ENCODE data around the gene ADSS2.

Gene ADSS2

GRCh38 chr1:244395965-244396364, 55.7 kb downstream of the ADSS2 start:
- Histone ChIP-seq H3K4me3 (ENCODE audit: low read depth, low read length) (no peak overlapping the region), H3K27me3 (no peaks in the 10 kb centered on the region), H3K9me3 (no peaks in the 10 kb centered on the region), H3K4me1 (no peaks in the 10 kb centered on the region), H3K36me3 (peaks cover 2% of the 10 kb centered on the region; the same call in 1 of the 2 replicates)
- TF ChIP-seq CTCF (IDR thresholded peaks at IDR 0.05; ENCODE audit: low read depth, low read length) = no peak
- DNase-seq = no peak

GRCh38 chr1:244394826-244395765, 56.6 kb downstream of the ADSS2 start:
- H3K4me1 ChIP-seq = no peaks in the 10 kb centered on the region
- H3K36me3 ChIP-seq = peaks cover 2% of the 10 kb centered on the region; the same call in 1 of the 2 replicates
- no peak overlapping the region for H3K4me3 ChIP-seq (ENCODE audit: low read depth, low read length)
- TF ChIP-seq CTCF (IDR thresholded peaks at IDR 0.05; ENCODE audit: low read depth, low read length) = no peak
- H3K27me3 ChIP-seq = no peaks in the 10 kb centered on the region
- DNase-seq = no peak
- no peaks in the 10 kb centered on the region for H3K9me3 ChIP-seq

GRCh38 chr1:244394346-244394745, 57.4 kb downstream of the ADSS2 start:
- Histone ChIP-seq H3K9me3 (no peaks in the 10 kb centered on the region), H3K27me3 (no peaks in the 10 kb centered on the region), H3K36me3 (peaks cover 2% of the 10 kb centered on the region; the same call in 1 of the 2 replicates), H3K4me1 (no peaks in the 10 kb centered on the region), H3K4me3 (ENCODE audit: low read depth, low read length) (no peak overlapping the region)
- TF ChIP-seq CTCF (IDR thresholded peaks at IDR 0.05; ENCODE audit: low read depth, low read length) = no peak
- no peak for DNase-seq

- no peak overlapping the region for H3K4me3 ChIP-seq (ENCODE audit: low read depth, low read length)
- H3K27me3 ChIP-seq = no peaks in the 10 kb centered on the region
- DNase-seq = no peak
- no peaks in the 10 kb centered on the region for H3K4me1 ChIP-seq
- H3K9me3 ChIP-seq = no peaks in the 10 kb centered on the region
- no peak for TF ChIP-seq CTCF (IDR thresholded peaks at IDR 0.05; ENCODE audit: low read depth, low read length)
- H3K36me3 ChIP-seq = peaks cover 2% of the 10 kb centered on the region; the same call in 1 of the 2 replicates
These were observed 58.0 kb downstream of the ADSS2 start for GRCh38 chr1:244393604-244394176.

- Histone ChIP-seq H3K4me3 (ENCODE audit: low read depth, low read length) (no peak overlapping the region), H3K27me3 (no peaks in the 10 kb centered on the region), H3K4me1 (no peaks in the 10 kb centered on the region), H3K9me3 (no peaks in the 10 kb centered on the region), H3K36me3 (0 out of 2 replicates have a peak, but pooled peaks cover 2% of the 10 kb centered on the region)
- no peak for DNase-seq
- TF ChIP-seq CTCF (IDR thresholded peaks at IDR 0.05; ENCODE audit: low read depth, low read length) = no peak
These were observed 59.9 kb downstream of the ADSS2 start for GRCh38 chr1:244391761-244392160.

GRCh38 chr1:244388961-244389360, 62.7 kb downstream of the ADSS2 start:
- no peaks in the 10 kb centered on the region for H3K27me3 ChIP-seq
- DNase-seq = no peak
- no peak overlapping the region for H3K4me3 ChIP-seq (ENCODE audit: low read depth, low read length)
- H3K9me3 ChIP-seq = no peaks in the 10 kb centered on the region
- no peak for TF ChIP-seq CTCF (IDR thresholded peaks at IDR 0.05; ENCODE audit: low read depth, low read length)
- no peaks in the 10 kb centered on the region for H3K4me1 ChIP-seq
- H3K36me3 ChIP-seq = no peaks in the 10 kb centered on the region
